GDM1 (cell line): Measurements from ENCODE around the gene PCDH9.
"Not testable (repeated sequence)": the region's sequence is repeated elsewhere in the genome, so short reads cannot be mapped to it uniquely, and the experiment has no call there.

ENCODE experiments used
- DNase-seq: peaks from one replicate; lab custom pipeline; 2025; lab: John Stamatoyannopoulos, UW

The PCDH9 gene

DNA sequence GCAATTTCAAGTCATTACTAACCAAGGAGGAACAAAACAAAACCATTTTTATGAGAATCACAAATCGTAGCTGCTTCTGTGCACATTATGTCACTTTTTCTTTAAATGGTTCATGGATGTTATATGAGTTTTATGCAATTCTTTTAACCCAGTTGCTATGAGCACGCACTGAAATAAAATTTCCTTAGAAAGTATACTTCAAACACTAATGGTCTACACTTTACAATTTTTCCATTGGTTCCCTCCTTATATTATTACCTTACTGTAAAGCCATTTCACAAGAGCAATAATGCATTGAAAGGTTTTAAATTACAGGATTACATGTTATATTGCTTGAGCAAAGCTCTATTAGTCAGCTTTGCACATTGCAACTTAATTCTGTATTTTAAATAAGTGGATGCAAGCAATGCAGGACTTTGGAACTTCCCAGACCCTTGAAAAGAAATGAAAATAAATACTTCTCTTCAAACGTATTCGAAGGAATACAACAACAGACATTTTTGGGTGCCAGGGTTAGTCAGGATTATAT lies 318.7 kb downstream of the PCDH9 start:
- DNase-seq: no peak

DNA sequence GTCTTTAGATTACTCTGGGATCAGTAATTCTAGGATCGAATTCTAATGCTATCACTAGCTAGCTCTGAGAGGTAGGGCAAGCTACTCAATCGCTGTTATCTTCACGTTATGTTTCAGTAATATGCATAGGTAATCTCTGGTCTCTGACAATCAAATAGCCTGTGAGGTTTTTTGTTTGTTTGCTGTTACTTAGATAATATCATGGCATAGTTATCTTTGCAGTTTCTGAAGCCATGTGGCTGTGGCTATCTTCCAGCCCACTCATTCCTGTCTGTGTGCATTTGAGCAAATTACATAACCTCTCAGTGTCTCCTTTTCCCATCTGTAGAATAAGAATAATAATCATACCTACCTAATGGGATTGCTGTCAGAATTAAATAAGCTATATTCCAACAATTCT lies 330.2 kb downstream of the PCDH9 start:
- DNase-seq: no peak

DNA sequence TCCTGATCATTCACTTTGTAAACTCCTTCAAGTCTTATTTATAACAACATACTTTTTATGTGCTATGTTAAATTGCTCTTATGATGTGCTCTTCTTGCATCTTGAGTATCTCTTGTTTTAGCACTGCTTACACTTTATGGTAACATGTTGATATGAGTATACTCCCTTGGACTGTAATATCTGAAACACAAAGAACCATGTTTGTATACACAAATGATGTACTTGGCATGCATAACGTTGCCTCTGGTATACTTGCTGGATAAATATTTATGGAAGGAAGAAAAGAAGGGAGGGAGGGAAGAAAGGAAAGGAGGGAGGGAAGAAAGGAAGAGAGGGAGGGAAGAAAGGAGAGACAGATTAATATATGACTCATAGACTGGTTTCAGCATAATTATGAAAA lies 333.2 kb downstream of the PCDH9 start:
- DNase-seq: no peak

DNA sequence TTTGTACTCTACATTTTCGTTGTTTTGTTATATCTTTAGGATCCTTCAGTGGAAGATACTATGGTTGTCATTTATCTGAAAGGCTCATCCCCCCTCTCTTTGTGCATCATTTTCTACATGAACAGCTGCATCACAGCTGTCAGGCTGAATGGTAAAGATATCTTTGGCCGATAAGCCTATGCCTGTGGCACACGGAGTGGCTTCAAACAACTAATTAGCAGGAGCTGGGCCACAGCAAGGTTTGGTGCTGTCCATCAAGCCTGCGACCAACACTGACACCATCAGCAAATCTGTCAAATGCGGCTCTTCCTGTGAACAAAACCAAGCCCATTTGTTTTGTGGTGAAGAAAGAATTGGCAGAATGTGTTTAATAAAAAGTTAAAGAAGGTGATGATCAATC lies 334.4 kb downstream of the PCDH9 start:
- DNase-seq: no peak

DNA sequence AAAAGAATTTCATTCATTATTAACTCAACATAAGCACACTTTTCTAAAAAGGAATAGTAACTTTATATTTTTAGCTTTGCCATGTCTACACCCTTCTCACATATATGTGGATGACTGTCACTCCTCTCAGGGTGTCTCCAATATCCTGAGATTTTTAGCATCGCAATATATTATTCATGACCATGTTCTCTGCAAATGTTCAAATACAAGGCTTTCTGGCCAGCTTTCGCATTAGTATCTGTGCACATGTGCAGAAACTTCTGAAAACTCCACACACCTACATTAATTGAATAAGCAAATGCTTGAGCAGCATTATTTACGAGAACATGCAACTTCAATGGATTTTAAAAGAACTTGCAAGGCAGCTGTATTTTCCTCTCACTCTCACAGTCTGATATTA lies 334.8 kb downstream of the PCDH9 start:
- no peak for DNase-seq

DNA sequence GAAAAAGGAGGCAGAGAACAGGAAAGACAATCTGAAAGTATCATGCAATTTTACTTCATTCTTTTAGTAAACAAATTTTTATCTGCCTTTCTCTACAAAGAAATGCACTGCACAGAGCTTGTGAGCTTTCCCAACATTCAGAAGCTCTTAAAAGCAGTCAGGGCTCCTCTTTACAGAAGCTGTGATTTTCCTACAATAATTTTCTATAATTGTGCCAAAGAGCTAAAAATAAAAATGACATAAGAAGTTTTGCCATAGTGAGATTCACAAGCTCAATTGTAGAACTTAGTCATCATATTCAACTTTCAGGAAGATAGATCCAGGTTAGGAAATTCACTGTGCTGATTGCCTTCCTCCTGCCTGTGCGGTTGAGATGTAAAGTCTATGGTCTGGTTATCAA lies 341.4 kb downstream of the PCDH9 start:
- DNase-seq: no peak

DNA sequence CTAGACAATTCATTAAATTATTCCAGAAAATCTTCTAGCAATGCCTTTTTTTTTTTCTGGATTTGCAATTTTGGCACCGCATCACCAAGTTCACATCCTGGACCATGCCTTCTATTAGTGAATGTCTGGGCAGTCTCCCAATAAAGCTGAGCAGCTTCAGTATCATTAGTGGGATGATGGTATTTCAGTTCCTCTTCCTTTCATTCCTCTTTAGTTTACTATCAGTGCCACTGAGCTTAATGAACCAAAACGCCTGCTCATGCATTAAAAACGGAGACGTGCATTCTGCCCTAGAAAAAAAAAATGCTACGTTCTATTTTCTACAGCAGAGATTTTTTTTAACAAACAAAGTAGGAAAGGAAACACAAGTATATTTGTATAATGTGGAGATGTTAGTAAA lies 343.0 kb downstream of the PCDH9 start:
- DNase-seq: no peak

DNA sequence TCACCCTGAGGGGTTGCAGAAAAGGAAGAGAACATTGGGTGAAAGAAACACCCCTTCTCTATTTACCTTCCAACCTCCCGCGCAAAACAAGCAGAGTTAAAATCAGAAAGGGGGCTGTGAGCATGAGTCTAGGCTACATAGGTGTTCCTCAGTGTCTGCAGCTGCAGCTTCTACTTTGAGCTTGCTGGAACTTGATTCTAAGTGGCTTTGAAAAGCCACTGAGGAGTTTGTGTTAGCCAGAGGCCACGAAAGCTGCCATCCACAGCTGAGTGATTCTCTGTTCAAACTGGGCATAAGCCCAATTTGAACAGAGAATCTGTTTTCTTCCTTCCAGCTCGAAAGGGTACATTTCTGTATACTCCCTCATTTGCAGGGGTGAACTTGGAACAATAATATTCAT lies 343.9 kb downstream of the PCDH9 start:
- no peak for DNase-seq

DNA sequence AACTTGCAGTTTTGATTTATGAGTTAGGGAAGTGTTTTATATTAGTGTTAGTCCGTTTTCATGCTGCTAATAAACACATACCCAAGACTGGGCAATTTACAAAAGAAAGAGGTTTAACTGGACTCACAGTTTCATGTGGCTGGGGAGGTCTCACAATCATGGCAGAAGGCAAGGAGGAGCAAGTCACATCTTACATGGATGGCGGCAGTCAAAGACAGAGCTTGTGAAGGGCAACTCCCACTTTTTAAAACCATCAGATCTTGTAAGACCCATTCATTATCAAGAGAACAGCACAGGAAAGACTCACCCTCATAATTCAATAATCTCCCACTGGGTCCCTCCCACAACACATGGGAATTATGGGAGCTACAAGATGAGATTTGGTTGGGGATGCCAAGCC lies 349.0 kb downstream of the PCDH9 start:
- DNase-seq: not testable (repeated sequence)

DNA sequence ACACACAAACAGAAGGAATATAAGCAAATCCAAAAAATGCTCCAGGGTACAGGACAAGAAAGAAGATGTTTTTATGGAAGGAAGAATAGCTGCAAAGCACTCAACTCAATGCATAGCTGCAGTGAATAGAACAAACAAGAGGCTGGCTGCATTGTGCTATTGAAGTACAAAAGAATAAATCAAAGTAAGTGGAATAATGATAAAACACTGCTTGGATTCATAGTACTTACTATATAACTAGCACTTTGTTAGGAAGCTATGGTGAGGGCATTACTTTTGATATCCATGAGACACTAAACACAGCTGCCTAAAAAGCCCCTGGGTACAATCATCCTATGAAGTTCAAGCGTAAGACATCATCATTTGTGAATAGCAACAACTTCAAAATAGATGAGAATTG lies 350.1 kb downstream of the PCDH9 start:
- DNase-seq: no peak

DNA sequence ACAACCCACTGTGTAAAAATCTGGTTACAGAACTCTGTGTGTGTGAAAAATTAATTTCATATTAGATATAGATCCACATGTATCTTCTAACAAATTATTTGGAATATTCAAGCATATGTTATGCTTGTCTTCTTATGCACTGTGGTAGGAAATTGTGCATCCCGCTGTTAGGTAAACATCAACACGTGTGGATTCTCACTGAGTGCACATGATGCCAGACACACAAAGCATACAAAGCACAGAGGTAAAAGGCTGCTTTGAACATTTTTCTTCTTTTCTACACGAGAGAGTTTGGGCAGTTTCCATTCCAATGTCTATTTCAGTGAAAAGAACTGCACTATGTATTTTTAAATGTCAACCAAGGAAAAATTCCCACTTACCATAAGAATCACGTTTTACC lies 354.9 kb downstream of the PCDH9 start:
- no peak for DNase-seq

DNA sequence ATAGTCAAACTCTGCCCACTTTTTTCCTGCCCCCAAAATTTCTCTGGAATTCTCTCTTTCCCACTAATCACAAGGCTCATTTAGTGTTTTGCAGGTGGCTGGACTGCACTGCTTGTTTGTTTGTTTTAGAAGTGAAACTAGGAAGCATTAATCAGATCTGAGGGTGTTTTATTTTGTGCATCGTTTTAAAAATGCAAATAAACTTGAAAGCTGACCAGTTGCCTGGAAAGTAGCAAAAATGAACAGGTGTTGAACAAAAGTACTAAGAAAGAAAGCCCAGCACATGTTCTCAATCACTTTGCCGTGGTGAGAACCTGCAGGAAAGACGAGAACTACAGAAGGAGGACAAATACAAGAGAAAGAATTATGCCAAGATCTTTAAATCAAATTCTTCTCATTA lies 365.5 kb downstream of the PCDH9 start:
- DNase-seq: no peak

DNA sequence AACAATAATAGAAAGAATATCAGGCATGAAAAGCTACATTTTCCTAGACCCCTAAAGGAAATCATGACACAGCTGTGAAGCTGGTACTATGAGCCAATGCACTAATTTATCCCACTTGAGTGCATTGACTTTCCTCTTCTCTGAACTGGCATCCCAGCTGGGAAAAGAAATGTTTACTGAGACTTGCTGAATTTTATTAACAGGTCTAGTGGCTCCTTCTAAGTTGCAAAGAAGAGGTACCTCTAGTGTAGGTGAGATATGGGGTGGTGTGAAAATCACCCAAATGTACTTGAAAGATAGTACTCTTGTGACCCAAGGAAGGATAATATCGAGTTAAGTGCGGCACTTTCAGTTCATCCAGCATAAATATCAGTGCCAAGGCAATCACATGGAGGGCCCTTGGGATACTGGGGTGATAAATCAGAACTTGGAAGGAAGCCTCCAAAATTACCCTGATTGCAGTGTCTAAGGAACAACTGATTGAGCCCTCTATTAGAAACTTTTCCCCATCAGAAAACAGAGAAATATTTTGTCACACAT lies 369.2 kb downstream of the PCDH9 start:
- DNase-seq: no peak

DNA sequence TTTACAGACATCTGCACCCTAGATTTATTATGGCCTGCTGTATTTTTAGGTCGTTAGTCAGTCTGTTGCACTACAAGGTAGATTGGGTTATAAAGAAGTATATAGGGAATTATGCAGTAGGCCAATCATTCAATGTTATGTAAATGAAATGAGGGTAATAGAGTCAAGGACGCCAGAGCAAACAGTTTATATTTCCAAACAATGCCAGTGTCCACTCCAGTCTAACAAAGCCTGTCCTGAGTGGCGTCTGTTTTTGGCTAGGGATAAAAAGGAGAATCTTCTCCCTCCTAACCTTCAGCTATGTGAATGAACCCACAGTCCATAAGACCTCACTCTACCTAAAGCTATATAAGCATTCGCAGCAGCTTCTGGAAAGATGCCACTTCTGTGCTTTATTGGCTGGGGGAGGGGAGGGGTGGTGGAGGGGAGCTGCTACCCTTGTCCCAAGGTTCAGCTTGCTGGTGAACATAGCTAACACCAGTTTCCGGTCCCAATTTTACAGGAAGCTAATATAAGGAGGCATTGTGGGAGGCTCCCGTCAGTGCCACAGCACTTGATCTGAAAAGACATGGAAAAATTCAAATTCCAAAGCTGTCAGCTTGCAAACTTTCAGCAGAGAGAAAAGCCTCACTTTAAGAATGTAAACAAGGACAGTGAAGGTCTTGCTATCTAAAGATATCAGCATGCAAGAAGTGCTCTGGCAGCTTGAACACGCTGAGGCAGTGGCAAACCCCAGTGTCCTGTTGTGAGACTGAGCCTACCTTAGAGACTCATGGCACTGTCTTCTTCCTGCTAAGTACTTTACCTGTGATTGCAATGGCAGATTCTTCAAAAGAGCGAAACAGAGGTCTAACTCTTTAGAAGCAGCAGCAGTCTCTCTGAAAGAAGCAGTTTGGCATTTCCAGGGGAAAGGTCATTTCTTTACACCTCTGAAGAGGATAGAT lies 369.9 kb downstream of the PCDH9 start:
- no peak for DNase-seq

DNA sequence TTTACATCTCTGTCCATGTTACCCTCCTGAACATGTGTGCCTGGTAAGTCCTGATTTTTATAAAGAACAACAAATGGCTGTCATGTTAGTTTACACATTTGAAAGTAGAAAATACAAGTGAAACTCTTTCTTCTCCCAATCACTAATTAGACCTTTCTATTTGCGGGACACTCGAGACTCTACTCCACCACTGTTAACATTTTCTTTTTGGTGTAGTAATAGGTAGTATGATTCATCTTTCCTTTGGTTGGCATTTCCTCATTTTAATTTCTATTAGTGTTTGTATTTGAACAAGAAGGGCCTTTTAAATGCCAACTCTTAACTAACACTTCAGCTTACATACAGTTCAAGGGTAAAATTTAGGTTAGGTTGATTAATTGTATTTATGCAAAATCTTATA lies 371.1 kb downstream of the PCDH9 start:
- DNase-seq: no peak

DNA sequence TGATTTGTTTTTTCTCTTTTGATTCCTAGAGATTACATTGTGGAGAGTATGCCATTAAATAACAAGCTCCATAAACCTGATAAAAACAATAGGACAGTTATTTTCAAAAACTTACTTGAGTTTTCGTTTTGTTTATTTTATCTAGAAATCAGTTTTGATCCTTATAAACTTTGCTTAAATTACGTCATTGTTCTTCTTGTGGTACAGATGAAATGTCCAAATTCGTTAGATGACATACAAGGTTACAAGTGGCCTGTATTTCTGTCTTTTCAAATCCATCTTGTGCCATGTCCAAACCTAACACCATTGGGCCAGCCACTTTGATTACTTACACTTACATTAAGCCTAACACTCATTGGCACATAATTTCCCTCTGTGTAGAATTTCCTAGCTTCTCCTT lies 372.0 kb downstream of the PCDH9 start:
- DNase-seq: no peak

DNA sequence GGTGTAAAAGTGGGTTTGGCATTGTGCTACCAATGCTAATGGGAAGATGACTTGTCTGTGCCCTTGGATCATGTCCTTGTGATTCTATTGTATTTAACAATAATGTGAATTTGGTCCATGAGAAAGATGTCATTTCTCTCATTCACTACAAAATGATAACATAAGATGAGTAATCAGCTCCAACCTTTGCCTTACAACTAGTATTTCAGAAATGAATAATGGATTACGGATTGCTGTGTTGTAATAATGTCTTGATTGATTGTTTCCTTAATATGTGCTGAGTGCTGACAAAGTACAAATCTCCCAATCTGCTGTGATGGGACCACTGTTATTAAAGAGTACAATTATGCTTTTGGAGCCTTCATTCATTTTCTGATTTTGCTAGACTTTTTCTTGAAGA lies 375.0 kb downstream of the PCDH9 start:
- DNase-seq: no peak

DNA sequence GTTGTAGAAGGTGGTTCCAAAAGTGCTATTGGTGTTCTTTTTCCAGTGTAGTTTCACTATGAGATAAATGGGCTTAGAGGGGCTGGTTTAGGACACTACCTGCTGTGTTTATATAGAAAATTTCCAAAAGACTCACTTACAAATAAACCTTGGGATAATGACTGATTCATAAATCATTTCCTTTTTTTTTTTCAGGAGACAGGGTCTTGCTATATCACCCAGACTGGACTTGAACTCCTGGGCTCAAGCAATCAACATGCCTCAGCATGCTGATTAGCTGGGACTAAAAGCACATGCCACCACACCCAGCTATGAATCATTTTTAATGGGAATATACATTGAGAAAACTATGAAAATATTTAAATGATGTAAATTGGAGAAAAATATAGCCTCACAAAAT lies 376.6 kb downstream of the PCDH9 start:
- DNase-seq: no peak

DNA sequence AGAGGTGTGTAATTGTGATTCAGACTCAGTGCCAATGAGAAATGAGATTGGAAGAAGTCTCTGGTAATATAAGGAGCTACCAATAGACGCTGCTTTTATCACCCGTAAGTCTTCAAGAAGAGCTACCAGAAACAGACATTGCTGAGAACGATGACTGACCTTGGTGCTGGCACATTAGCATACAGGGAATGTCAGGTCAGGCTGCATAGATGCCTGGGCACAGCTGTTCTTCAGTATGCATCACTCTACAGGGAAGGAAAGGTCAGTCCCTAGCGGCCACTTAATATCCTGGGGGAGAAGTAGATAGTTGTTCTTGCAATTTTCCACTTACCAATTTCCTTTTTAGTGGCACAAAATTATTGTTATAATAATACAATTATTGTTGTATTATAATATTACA lies 380.4 kb downstream of the PCDH9 start:
- no peak for DNase-seq

DNA sequence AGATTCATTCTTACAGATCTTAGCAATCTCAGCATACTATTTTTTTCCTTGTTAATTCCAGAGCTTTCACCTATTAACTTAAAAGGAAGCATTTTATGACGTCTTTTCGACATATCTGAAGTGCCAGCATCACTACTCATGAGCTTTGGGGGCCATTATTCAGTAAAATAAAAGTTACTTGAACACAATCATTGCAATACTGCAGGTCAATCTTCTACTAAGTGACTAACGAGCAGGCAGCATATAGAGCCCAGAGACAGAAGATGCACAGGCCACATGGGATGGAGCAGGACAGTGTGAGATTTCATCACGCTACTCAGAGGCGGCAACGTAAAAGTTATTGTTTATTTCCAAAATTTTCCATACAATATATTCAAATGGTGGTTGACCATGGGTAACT lies 382.6 kb downstream of the PCDH9 start:
- no peak for DNase-seq

DNA sequence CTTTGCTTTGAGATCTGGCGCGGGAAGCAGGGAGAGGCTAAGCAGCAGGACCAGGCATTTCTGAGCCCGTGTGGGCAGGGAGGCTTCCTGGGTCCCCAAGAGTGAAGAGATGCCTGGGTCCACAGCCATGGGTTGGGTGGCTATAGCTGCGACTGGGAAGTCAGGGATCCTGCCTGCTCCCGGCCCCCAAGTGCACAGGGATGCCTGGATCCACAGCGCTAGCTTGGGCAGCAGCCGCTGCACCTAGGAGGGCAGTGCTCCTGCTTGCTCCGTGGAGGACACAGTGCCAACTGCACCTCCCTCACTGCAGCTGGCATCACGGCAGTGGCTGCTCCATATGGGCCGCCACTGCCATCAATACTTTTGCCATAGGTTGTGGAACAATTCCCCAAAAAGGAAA lies 384.7 kb downstream of the PCDH9 start:
- no peak for DNase-seq

DNA sequence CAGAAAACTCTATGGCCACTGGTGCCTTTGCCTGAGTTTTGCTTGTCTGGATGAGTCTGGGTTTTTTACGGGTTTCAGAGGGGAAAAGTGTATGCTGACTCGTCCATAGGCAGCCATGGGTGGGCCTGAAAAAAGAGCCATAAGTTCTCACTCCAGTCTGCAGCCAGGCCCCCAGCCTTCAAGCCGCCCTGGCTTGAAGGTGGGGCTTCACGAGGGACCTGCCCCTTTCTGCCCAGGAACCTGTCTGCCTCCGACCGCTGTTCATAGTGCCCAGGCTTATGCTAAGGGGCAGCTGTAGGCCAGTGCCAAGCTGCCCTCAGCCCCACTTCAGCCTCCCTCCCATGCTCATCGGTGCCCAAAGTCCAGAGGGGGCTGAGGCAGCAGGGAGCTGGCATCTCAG lies 385.2 kb downstream of the PCDH9 start:
- DNase-seq: no peak

DNA sequence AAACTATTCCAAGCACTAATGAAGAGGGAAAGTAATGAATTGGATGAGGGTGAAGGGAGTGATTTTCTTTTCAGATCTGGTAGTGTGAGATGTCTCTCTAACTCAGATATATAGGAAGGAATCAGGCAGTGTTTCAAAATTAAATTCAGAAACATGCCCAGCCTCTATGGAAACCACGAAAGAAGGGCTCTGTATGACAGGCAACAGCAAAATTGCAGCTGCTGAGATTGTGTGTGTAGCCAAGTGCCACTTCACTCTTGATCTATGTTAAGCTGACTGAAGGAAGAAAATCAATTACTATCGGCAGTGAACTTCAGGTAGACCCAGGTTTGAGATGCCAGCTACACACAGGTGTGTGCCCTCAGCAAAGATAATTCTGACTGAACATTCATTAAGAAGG lies 387.4 kb downstream of the PCDH9 start:
- DNase-seq: no peak

DNA sequence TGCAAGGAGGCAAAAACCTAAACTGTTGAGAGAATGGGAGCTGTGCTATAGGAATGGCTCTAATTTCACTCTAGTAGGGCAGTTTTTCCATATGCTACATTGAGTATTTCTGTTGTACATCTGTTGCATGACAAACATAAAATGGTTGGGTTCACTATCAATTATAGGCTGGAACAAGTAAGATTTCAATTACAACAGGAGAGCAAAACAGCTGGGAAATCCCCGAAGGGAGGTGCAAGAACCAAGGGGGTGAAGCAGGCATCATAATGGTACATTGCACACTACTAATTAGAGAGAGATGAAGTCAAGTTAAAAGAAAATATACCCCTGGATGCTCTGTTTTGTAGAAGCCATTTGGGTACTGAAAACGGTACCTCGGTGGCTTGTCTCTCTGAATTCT lies 389.5 kb downstream of the PCDH9 start:
- DNase-seq: no peak
